Activated CD4-positive, alpha-beta T cell treated with anti-CD3 and anti-CD28 coated beads for 1 hour (primary cell): ENCODE data around the gene RBM17.
"Not testable (repeated sequence)": the region's sequence is repeated elsewhere in the genome, so short reads cannot be mapped to it uniquely, and the experiment has no call there.

Experiments
- DNase-seq: peaks from one replicate; pipeline ENCODE4 v3.0.0-alpha.2; 2020

Gene RBM17

GRCh38 chr10:6138456-6138855, 49.6 kb downstream of the RBM17 start:
- DNase-seq: no peak

GRCh38 chr10:6139470-6139869, 50.6 kb downstream of the RBM17 start:
- no peak for DNase-seq

GRCh38 chr10:6140141-6140841, 51.5 kb downstream of the RBM17 start:
- DNase-seq: no peak

GRCh38 chr10:6140965-6141295, 52.1 kb downstream of the RBM17 start:
- DNase-seq: no peak

- no peak for DNase-seq
These were observed 52.7 kb downstream of the RBM17 start for GRCh38 chr10:6141296-6142151.

GRCh38 chr10:6142186-6142585, 53.4 kb downstream of the RBM17 start:
- DNase-seq: not testable (repeated sequence)

GRCh38 chr10:6142644-6143043, 53.8 kb downstream of the RBM17 start:
- DNase-seq: no peak

GRCh38 chr10:6143181-6143580, 54.3 kb downstream of the RBM17 start:
- DNase-seq: no peak

GRCh38 chr10:6144406-6145165, 55.8 kb downstream of the RBM17 start:
- peak; percentile 82 for DNase-seq

GRCh38 chr10:6145166-6145987, 56.5 kb downstream of the RBM17 start:
- DNase-seq: no peak

- no peak for DNase-seq
These were observed 57.4 kb downstream of the RBM17 start for GRCh38 chr10:6146013-6146785.

GRCh38 chr10:6146921-6147320, 58.1 kb downstream of the RBM17 start:
- DNase-seq: no peak

GRCh38 chr10:6148251-6148701, 59.4 kb downstream of the RBM17 start:
- no peak for DNase-seq

GRCh38 chr10:6148908-6149307, 60.1 kb downstream of the RBM17 start:
- DNase-seq: no peak

- DNase-seq: no peak
These were observed 62.5 kb downstream of the RBM17 start for GRCh38 chr10:6151087-6151977.

- DNase-seq: no peak
These were observed 65.0 kb downstream of the RBM17 start for GRCh38 chr10:6153845-6154244.

- DNase-seq: no peak
These were observed 65.7 kb downstream of the RBM17 start for GRCh38 chr10:6154566-6154965.

GRCh38 chr10:6158276-6158675, 69.4 kb downstream of the RBM17 start:
- DNase-seq: no peak

- no peak for DNase-seq
These were observed 73.1 kb downstream of the RBM17 start for GRCh38 chr10:6161921-6162320.

- DNase-seq: no peak
These were observed 73.9 kb downstream of the RBM17 start for GRCh38 chr10:6162589-6163356.
